Measurements from ENCODE around the gene TTC9C. TPM values are rescaled to one million over a fixed set of nuclear protein-coding genes. Genes with fewer than 3 reads are reported as not detected.
A peak's percentile ranks its signal among the peaks of the same experiment; 100 is the strongest.

Gene TTC9C
- total RNA-seq, 1 experiment from 2014 or later = 33.3 TPM

DNA sequence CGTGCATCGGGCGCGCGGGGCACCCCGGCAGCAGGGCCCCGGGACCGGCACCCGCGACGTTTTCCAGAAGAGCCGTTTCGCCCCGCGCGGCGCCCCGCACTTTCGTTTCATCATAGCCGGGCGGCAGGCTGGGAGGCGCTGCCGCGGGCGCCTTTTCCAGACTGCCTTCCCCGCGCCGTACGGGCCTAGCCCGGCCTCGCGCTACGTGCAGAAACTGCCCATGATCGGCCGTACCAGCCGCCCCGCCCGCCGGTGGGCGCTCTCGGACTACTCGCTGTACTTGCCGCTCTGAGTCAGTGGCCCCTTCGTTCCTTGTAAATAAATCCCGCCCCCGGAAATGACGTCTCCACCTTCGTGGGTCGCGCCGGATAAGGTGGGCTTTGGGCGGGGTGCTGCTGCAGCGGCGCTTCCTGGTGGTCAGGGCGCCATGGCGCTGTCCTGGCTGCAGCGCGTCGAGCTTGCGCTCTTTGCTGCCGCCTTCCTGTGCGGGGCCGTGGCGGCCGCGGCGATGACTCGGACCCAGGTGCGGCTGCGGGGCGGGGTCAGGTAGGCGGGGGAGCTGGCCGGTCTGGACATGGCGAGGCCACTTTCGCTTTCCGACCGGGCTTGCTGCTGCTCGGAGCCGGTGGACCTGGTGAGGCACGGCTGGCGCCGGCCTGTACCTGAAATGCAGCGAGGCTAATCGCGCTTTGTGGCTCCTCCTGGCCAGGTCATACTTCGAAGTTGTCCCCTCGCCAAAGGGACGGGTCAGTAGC lies 58.9 kb downstream of the TTC9C start, which contains the start of gene TMEM179B (continued):
- TF ChIP-seq TCF7L2 (IDR thresholded peaks at IDR 0.05; ENCODE audit: borderline replicate concordance, extremely low read depth, insufficient read depth, insufficient read length) (peak; percentile 27), FOSL1 (IDR thresholded peaks at IDR 0.05; ENCODE audit: low read depth) (no peak), SP1 (IDR thresholded peaks at IDR 0.05; ENCODE audit: low read depth) (no peak), POLR2AphosphoS5 (IDR thresholded peaks at IDR 0.05; ENCODE audit: low read depth, low read length) (peak; percentile 98)
- TF ChIP-seq, protein P1, sequence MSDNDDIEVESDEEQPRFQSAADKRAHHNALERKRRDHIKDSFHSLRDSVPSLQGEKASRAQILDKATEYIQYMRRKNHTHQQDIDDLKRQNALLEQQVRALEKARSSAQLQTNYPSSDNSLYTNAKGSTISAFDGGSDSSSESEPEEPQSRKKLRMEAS (IDR thresholded peaks at IDR 0.05) = no peak

Other genes starting within 250 kb of the TTC9C start
- gene AHNAK, start 181.7 kb upstream of the TTC9C start, total RNA-seq (2021; ENCODE audit: unreplicated experiment) = 239 TPM
- 1,901 TPM for gene EEF1G, start 154.6 kb upstream of the TTC9C start, total RNA-seq (2021; ENCODE audit: unreplicated experiment)
- 49.0 TPM for gene TUT1, start 137.0 kb upstream of the TTC9C start, total RNA-seq (2021; ENCODE audit: unreplicated experiment)
- gene MTA2, start 126.6 kb upstream of the TTC9C start, total RNA-seq (2021; ENCODE audit: unreplicated experiment) = 98.9 TPM
- 124 TPM for gene EML3, start 115.7 kb upstream of the TTC9C start, total RNA-seq (2021; ENCODE audit: unreplicated experiment)
- 2.7 TPM for gene ROM1, start 115.2 kb upstream of the TTC9C start, total RNA-seq (2021; ENCODE audit: unreplicated experiment)
- 51.2 TPM for gene B3GAT3, start 106.5 kb upstream of the TTC9C start, total RNA-seq (2021; ENCODE audit: unreplicated experiment)
- gene GANAB, start 81.9 kb upstream of the TTC9C start, total RNA-seq (2021; ENCODE audit: unreplicated experiment) = 410 TPM
- gene INTS5, start 75.2 kb upstream of the TTC9C start, total RNA-seq (2021; ENCODE audit: unreplicated experiment) = 29.1 TPM
- 121 TPM for gene C11orf98, start 63.3 kb upstream of the TTC9C start, total RNA-seq (2021; ENCODE audit: unreplicated experiment)
- gene CSKMT, start 63.2 kb upstream of the TTC9C start, total RNA-seq (2021; ENCODE audit: unreplicated experiment) = 63.5 TPM
- gene UQCC3, start 56.8 kb upstream of the TTC9C start, total RNA-seq (2021; ENCODE audit: unreplicated experiment) = 17.9 TPM
- gene LBHD1, start 56.2 kb upstream of the TTC9C start, total RNA-seq (2021; ENCODE audit: unreplicated experiment) = 14.7 TPM
- gene UBXN1, start 49.4 kb upstream of the TTC9C start, total RNA-seq (2021; ENCODE audit: unreplicated experiment) = 94.2 TPM
- gene LRRN4CL, start 39.0 kb upstream of the TTC9C start, total RNA-seq (2021; ENCODE audit: unreplicated experiment) = 0.71 TPM
- gene BSCL2, start 21.1 kb upstream of the TTC9C start, total RNA-seq (2021; ENCODE audit: unreplicated experiment) = 62.0 TPM
- not detected for gene GNG3, start 20.8 kb upstream of the TTC9C start, total RNA-seq (2021; ENCODE audit: unreplicated experiment)
- gene HNRNPUL2, start 1.0 kb upstream of the TTC9C start, total RNA-seq (2021; ENCODE audit: unreplicated experiment) = 45.8 TPM
- 11.3 TPM for gene ZBTB3, start 25.7 kb downstream of the TTC9C start, total RNA-seq (2021; ENCODE audit: unreplicated experiment)
- gene POLR2G, start 33.1 kb downstream of the TTC9C start, total RNA-seq (2021; ENCODE audit: unreplicated experiment) = 109 TPM
- 24.2 TPM for gene TAF6L, start 42.9 kb downstream of the TTC9C start, total RNA-seq (2021; ENCODE audit: unreplicated experiment)
- gene TMEM179B, start 58.9 kb downstream of the TTC9C start, total RNA-seq (2021; ENCODE audit: unreplicated experiment) = 51.6 TPM
- 18.4 TPM for gene TMEM223, start 63.5 kb downstream of the TTC9C start, total RNA-seq (2021; ENCODE audit: unreplicated experiment)
- 55.5 TPM for gene NXF1, start 77.0 kb downstream of the TTC9C start, total RNA-seq (2021; ENCODE audit: unreplicated experiment)
- gene STX5, start 103.6 kb downstream of the TTC9C start, total RNA-seq (2021; ENCODE audit: unreplicated experiment) = 29.5 TPM
- gene TEX54, start 104.4 kb downstream of the TTC9C start, total RNA-seq (2021; ENCODE audit: unreplicated experiment) = not detected
- 111 TPM for gene WDR74, start 111.1 kb downstream of the TTC9C start, total RNA-seq (2021; ENCODE audit: unreplicated experiment)
- 418 TPM for gene SLC3A2, start 152.4 kb downstream of the TTC9C start, total RNA-seq (2021; ENCODE audit: unreplicated experiment)
- 0.10 TPM for gene CHRM1, start 192.9 kb downstream of the TTC9C start, total RNA-seq (2021; ENCODE audit: unreplicated experiment)

Data from HCT116 (cell line).